NCI-H1417 (cell line): Measurements from ENCODE around the gene KASH5.
"Not testable (repeated sequence)": the region's sequence is repeated elsewhere in the genome, so short reads cannot be mapped to it uniquely, and the experiment has no call there.

ENCODE experiments used
- DNase-seq, 3 experiments: peaks; one replicate each; lab custom pipeline; 2025; lab: John Stamatoyannopoulos, UW

Gene KASH5

DNA sequence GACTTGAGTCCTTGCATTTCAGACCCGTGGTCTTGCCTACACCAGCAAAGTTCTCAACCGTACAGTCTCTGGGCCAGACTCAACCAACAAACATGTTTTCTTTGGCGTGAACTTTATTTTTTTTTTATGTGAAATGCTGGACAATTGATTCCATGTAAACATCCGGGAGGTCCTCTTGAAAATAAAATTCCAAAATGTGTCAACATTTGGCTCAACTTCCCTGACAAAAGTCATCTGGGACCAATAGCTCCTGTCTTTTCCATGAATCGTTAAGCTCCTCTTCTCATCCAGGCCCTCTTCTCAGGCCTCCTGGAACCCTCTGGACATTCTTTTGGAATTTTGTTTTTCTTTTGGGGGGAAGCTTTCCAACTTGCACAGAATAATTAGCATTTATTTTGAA is 67.7 kb downstream of the KASH5 start:
- no peak for DNase-seq

DNA sequence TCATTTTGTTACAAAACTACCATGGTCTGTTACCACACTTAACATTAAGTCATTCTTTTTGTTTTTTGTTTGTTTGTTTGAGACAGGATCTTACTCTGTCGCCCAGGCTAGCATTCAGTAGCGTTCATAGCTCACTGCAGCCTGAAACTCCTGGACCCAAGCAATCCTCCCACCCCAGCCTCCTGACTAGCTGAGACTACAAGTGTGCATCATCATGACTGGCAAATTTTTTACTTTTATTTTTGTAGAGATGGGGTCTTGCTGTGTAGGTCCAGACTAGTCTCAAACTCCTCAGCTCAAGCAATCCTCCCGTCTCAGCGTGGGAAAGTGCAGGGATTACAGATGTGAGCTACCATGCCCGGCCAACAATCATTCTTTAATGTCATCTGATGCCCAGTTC is 68.3 kb downstream of the KASH5 start:
- no peak for DNase-seq

DNA sequence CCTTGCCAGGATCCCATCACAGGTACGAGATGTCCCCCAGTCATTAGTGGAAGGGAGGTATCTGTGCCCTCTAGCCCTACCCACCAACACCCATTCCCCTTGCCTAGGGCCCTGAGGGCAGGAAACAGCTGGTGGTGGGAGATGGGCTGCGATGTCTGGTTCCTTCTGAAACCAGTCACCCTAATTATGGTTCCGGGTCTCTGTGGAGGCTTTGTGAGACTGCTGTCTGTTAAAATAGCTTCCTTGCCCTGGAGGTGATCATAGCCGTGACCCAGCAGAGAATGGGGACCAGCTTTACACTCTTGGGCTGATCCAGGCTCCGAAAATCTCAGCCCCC is 70.5 kb downstream of the KASH5 start:
- DNase-seq = no peak

DNA sequence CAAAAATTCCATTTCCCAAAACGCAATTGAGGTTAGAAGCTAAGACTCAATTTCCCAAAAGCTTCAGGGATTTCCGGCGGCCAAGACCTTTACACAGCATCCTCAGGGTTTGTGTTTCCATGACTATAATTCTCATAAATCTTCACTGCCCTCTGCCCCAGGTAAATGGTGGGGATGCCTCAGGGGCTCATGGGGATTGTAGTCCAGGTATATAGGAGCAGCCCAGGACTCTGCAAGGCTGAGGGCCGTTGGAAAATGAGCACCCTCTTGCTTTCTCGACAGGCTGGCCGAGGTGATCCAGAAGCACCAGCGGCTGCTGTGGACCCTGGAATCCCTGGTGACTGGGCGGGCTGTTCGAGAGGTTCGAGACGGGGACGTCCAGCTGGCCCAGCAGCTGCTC is 71.3 kb downstream of the KASH5 start:
- no peak for DNase-seq

DNA sequence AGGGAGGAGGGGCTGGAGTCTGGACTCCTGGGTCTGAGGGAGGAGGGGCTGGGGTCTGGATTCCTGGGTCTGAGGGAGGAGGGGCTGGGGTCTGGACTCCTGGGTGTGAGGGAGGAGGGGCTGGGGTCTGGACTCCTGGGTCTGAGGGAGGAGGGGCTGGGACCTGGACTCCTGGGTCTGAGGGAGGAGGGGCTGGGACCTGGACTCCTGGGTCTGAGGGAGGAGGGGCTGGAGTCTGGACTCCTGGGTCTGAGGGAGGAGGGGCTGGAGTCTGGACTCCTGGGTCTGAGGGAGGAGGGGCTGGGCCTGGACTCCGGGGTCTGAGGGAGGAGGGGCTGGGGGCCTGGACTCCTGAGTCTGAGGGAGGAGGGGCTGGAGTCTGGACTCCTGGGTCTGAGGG is 73.1 kb downstream of the KASH5 start:
- DNase-seq = not testable (repeated sequence)

DNA sequence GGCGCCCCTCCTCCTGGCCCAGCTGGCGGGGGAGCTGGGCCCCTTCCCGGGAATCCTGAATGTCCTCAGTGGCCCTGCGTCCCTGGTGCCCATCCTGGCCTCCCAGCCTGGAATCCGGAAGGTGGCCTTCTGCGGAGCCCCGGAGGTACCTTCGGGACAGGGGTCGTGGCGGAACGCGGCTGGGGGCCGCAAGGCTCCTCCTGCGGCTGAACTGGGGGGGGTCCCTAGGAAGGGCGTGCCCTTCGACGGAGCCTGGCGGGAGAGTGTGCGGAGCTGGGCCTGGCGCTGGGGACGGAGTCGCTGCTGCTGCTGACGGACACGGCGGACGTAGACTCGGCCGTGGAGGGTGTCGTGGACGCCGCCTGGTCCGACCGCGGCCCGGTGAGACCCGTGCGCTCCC is 73.6 kb downstream of the KASH5 start:
- no peak for DNase-seq

DNA sequence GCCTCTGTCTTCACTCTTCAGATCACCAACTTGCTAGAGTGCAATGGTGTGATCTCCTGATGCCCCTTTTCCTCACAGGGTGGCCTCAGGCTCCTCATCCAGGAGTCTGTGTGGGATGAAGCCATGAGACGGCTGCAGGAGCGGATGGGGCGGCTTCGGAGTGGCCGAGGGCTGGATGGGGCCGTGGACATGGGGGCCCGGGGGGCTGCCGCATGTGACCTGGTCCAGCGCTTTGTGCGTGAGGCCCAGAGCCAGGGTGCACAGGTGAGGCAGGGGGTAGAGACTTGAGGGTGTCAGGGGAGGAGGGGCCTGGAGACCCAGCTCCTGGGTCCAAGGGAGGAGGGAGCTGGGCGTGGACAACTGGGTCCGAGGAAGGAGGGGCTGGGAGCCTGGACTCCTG is 74.4 kb downstream of the KASH5 start:
- no peak for DNase-seq

DNA sequence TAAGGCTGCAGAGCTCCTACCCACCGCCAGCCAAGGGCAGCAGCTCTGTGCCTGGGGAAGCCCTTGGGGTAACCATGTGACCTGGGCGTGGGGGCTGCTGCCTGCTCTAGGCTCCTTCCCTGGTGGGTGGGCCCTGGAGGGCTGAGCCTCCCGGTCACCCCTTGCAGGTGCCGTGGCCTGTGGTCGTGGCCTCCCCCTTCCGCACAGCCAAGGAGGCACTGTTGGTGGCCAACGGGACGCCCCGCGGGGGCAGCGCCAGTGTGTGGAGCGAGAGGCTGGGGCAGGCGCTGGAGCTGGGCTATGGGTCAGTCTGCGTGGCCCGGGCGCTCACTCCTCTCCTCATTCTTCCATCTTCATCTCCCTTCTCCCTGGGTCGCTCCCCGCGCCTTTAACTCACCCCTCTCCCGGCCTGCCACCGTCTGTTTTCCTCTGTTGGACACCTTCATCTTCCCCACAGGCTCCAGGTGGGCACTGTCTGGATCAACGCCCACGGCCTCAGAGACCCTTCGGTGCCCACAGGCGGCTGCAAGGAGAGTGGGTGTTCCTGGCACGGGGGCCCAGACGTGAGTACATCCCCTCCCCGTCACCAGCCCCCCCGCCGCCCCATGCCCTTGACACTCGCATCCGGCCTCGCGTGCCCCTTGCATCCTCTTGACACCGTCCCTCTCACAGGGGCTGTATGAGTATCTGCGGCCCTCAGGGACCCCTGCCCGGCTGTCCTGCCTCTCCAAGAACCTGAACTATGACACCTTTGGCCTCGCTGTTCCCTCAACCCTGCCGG is 76.1 kb downstream of the KASH5 start:
- DNase-seq = no peak

DNA sequence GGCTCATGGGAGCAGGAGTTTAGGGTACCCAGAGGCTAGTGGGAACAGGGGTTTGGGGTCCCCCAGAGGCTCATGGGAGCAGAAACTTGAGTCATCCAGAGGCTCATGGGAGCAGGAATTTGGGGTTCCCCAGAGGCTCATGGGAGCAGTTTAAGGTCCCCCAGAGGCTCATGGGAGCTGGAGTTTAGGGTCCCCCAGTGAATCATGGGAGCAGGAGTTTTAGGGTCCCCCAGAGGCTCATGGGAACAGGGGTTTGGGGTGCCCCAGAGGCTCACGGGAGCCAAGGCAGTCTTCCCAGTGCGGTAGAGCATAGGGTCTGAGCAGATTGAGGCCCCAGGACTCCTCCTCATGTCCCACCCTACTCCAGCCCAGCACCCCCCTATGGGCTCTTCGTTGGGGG is 77.3 kb downstream of the KASH5 start:
- no peak for DNase-seq
